Stimulated activated CD8-positive, alpha-beta memory T cell treated with anti-CD3 and anti-CD28 coated beads, Interleukin-15, amount 100 ng/mL, for 1 hour (primary cell): ENCODE data around the gene POPDC2.
"Not testable (repeated sequence)": the region's sequence is repeated elsewhere in the genome, so short reads cannot be mapped to it uniquely, and the experiment has no call there.

ENCODE experiments used
- DNase-seq: peaks from one replicate; pipeline ENCODE4 v3.0.0-alpha.2; 2020; ENCODE audit warnings: low read depth

The POPDC2 gene

GRCh38 chr3:119660474-119661440 lies at the start of gene POPDC2:
Gene POPDC2, minus strand, starts transcription at chr3:119660589. Its CDS starts 166 bp downstream, at chr3:119660423.
- no peak for DNase-seq

DNA sequence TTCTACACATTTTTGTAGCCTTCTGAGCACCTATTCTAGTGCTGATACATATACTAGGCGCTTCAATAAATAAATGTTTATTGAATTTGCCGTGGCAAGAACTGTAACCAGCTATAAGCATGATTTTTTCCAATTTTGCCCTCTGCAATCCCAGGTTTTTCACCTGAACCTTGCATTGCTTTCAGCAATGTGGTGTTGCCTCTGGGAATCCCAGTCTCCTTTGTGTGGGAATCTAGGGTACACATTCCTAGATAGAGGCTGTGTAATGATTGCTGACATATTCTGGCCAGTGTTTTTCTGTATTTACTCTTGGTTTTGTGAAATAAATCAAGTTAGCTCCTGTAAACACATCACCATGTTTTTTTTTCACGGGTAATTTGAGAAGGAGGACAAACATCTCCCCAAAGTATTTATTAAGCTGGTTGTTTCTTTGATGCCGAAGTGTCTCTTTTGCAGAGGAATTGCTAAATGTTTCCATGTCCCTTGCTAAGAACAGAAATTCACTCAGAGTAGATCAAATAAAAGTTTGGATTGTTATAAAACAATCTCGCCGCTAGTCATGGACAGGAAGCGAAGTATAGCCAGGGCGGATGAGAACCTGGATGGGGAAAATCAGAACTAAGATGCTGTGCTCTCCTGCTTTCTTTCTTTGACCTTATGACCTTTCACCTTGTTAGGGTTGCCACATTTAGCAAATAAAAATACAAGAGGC lies 43.6 kb upstream of the POPDC2 start:
- no peak for DNase-seq

DNA sequence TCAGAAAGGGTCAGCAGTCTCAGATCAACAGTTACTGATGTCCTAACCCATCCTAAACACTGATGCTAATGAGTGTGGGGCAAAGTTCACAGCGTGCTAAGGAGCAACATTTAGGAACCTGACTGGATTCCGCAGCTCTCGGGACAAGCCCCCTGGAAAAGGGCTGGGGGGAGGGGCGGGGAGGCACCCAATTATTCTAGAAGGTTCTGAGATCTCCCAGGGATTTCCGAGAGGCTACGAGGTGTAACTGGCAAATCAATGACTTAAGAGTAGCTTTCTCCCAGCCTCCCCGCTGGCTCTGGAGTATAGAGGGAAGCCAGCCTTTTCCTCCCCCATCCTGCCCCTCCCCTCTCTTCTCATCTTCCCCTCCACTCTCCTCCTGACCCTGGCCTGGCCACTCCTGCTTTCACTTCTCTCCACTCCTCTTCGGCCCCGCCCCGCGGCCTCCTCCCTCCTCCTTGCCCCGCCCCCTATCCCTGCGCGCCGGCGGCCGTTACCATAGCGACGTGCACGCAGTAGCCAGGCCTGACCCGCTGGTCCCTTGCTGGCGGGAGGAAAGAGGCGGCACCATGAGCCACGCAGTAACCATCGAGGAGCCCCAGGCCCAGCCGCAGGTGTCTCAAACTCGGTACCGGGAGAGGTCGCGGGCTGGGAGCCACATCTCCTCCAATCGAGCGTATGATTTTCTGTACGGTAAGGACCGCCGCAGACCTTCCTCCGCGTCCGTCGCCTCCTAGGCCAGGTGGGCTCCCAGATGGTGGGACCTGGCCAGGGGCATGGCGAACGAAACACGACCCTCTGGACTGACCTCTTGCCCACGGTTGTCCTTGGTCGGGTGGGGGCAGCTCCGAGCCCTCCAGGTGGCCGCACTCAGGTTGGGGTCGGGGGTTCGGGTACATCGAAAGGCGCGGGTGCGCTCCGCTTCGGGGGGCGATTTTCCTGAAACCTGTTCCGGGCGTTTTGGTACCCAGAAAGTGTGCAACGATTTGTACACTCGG lies 42.4 kb upstream of the POPDC2 start, which contains the start of gene CFAP91:
CFAP91 (plus strand) TSS at position 493 of the 998 bp plus-strand sequence; CDS start at position 570, 77 bp downstream.
- peak; percentile 62 for DNase-seq

- no peak for DNase-seq
Measured at GRCh38 chr3:119700920-119701734, 40.7 kb upstream of the POPDC2 start.

- DNase-seq, result no peak
Measured at GRCh38 chr3:119700269-119700919, 40.0 kb upstream of the POPDC2 start.

GRCh38 chr3:119697394-119697793 lies 37.0 kb upstream of the POPDC2 start:
- no peak for DNase-seq

GRCh38 chr3:119695480-119695879 lies 35.1 kb upstream of the POPDC2 start:
- DNase-seq, result no peak

DNA sequence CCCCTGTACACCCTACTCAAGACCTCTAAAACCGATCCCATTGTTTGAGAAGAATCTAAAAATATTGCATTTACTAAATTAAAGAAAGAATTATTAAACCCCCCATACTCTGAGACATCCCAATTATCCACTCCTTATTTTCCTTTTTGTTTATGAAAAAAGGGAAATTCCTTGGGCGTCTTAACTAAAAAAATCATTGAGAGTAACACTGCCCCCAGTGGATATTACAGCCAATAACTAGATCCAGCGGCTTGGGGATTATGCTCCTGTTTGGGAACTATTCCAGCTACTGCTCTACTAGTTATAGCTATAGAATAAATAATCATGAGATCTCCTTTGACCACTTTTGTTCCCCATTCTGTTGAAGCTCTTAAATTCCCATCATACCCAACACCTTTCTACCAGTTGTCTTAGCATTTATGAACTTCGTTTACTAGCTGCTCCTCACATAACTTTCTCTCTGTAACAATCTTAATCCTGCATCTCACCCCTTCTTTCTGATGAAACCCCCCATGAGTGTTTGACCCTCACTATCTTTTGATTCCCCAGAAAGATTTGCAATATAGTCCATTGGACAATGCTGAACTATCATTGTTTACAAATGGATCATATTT lies 29.8 kb upstream of the POPDC2 start:
- DNase-seq, result no peak

DNA sequence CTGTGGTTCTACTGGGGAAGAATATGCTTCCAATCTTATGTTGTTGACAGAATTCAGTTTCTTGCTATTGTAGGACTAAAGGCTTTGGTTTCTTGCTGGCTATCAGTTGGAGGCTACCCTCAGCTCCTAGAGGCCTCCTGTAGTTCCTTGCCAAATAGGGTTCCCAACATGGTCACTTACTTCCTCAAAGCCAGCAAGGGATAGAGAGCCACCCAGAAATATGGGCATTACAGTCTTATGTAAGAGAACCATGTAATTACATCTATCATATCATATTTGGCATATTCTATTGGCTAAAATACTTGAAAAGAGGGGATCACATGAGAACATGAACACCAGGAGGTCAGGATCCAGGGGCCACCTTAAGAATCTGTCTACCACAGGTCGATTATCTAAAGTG lies 23.0 kb upstream of the POPDC2 start:
- no peak for DNase-seq

DNA sequence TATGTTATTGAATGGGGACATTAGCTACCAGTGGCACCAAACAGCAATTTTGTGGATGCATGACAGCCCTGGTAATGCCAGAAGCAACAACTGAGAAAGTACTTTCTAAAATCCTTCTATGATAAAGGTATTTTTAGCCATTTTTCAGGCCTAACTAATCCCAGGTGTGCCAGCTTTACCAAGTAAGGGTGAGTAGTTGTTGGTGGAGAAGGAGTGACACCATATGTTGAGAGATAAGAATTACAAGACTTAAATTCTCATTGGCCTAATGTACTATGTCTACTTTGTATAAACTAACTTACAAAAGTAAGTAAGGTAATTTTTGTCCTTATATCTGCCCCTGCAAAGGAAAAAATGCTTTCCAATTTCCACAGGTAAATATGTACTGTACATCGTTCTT lies 20.9 kb upstream of the POPDC2 start:
- DNase-seq, result no peak

DNA sequence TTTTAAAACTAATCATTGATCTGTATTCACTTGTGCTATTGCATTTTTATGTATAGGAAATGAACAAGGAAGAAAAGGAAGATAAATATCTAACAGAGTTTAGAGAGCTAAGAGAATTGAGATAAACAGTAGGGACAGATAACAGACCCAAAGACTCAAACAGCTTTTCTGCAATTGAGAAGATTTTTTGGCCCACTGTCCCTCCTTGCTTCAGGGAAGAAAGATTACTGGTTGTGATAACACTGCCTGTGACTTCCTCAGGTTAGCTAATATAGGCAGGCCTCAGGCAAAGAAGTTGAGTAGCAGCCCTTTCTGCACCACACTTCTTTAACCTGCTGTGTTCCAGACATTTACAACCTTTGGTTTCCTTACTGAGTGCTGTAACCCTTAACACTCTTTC lies 19.5 kb upstream of the POPDC2 start:
- no peak for DNase-seq

GRCh38 chr3:119678209-119678608 lies 17.8 kb upstream of the POPDC2 start:
- DNase-seq, result not testable (repeated sequence)

GRCh38 chr3:119677641-119677934 lies 17.2 kb upstream of the POPDC2 start:
- DNase-seq, result no peak

DNA sequence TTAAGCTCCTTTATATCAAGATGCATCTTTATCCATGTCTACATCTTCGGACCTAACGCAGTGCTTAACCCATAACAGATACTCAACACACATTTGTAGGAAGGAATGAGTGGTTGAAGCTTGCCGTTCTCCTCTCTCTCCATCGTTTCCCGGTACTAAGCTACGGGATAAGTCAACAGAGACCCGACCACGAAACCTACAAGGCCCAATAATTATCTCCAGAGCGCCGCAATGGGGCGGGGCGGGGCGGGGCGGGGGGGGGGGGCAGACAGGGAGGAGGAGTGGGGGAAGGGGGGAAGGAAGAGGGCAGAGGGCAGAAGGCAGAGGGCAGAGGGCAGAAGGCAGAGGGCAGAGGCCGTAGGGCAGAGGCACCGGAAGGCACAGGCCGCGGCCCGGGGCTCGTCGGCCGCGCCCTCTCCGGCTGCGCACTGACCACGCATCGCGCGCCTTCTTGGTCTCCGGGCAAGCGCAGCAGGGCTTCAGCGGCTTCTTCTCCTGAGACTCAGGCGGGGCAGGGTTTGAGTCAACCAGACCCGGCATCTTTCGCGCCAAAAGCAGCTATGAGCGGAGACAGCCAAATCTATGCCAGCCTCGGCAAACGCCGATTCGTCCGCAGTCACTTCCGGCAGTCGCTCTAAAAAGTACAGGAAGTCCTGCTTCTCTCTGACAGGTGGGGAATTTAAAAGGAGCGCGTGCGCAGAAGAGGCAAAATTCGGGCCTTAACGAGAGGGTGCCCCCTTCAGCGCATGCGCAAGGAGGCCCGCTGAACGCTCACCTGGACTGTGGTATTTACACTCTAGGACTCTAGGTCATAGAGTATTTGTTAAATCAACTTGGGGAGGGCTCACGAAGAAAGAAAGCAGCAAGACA lies 16.6 kb upstream of the POPDC2 start, which contains the start of gene COX17:
COX17 (minus strand) TSS at position 636 of the 870 bp plus-strand sequence; CDS start at position 540, 96 bp downstream.
- DNase-seq, result peak; percentile 91

- no peak for DNase-seq
Measured at GRCh38 chr3:119676020-119676419, 15.6 kb upstream of the POPDC2 start.

- DNase-seq, result no peak
Measured at GRCh38 chr3:119675188-119675874, 14.9 kb upstream of the POPDC2 start.

- no peak for DNase-seq
Measured at GRCh38 chr3:119673875-119674274, 13.5 kb upstream of the POPDC2 start.

DNA sequence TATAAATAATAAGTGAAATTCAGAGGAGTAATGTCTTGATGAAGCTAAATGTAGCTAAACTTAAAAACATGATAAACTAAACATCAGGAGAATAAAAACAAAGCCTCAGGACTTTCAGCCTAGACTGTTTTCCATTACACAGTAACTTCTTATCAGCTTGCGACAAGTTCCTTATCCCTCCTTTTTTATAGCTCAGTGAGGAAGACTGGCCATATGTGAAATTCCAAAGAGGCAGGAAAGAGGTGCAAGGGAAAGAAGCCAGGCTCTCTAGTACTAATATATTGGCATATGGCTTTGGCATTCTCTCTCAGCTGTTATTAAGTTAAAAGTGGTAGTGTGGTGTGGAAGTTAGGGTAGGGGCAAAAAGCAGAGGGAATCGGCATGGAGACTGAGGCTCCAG lies 12.4 kb upstream of the POPDC2 start:
- DNase-seq, result no peak
